Endothelial cell of umbilical vein (primary cell): ENCODE results near the gene ADGB.

ENCODE experiments used
- EZH2 ChIP-seq: IDR thresholded peaks from 2 replicates; pipeline ENCODE4 v1.6.1; 2012; ENCODE audit warnings: borderline replicate concordance, low read depth, mild to moderate bottlenecking, moderate library complexity, low read length, inconsistent platforms; ENCODE audit not compliant: severe bottlenecking
- JUN ChIP-seq: IDR thresholded peaks from 2 replicates; pipeline ENCODE4 v1.6.1; 2011; ENCODE audit warnings: borderline replicate concordance, low read depth; ENCODE audit not compliant: insufficient read length, insufficient read depth
- MYC ChIP-seq: IDR thresholded peaks from one replicate; pipeline ENCODE4 v1.6.1; 2011; ENCODE audit warnings: mild to moderate bottlenecking, low read depth, low read length
- POLR2A ChIP-seq: IDR thresholded peaks from 2 replicates; pipeline ENCODE4 v1.6.1; 2012; ENCODE audit warnings: low read depth, mild to moderate bottlenecking, control low read depth, low read length
- POLR2AphosphoS5 ChIP-seq: IDR thresholded peaks from 2 replicates; pipeline ENCODE4 v1.6.1; 2012; ENCODE audit warnings: low read depth, mild to moderate bottlenecking, control low read depth, low read length, moderate library complexity; ENCODE audit not compliant: insufficient read depth
- TF ChIP-seq, protein P1 (sequence below), 2 donors: IDR thresholded peaks; 1 replicate in 1 of 2; 2 replicates in 1 of 2; pipeline ENCODE4 v1.5.1; 2011; ENCODE audit warnings: low read length in 2 of 2, mild to moderate bottlenecking in 2 of 2, moderate library complexity in 2 of 2, control low read depth in 1 of 2, inconsistent platforms in 1 of 2, low read depth in 1 of 2; ENCODE audit not compliant: insufficient read depth in 1 of 2; ENCODE audit errors: extremely low read depth in 1 of 2

DNA sequence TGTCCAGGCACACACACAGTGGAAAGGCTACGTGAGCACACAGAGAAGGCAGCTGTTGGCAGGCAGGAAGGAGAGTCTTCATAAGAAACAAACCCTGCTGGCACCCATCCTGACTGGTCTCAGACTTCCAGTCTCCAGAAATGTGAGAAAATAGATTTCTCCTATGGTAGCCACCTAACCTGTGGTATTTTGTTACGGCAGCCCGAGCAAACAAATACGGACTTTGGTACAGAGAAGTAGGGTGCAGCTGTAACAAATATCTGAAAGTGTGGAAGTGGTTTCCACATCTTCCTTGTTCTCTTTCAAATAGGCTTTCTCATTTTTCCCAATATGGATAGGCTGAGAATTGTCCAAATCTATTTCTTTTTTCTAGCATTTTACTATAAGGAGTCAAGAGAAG lies 94.6 kb downstream of the ADGB start:
- TF ChIP-seq, protein P1, sequence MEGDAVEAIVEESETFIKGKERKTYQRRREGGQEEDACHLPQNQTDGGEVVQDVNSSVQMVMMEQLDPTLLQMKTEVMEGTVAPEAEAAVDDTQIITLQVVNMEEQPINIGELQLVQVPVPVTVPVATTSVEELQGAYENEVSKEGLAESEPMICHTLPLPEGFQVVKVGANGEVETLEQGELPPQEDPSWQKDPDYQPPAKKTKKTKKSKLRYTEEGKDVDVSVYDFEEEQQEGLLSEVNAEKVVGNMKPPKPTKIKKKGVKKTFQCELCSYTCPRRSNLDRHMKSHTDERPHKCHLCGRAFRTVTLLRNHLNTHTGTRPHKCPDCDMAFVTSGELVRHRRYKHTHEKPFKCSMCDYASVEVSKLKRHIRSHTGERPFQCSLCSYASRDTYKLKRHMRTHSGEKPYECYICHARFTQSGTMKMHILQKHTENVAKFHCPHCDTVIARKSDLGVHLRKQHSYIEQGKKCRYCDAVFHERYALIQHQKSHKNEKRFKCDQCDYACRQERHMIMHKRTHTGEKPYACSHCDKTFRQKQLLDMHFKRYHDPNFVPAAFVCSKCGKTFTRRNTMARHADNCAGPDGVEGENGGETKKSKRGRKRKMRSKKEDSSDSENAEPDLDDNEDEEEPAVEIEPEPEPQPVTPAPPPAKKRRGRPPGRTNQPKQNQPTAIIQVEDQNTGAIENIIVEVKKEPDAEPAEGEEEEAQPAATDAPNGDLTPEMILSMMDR (IDR thresholded peaks at IDR 0.05; ENCODE audit: extremely low read depth in 1 of 2, insufficient read depth in 1 of 2, low read depth in 1 of 2, low read length in 2 of 2) = no peak
- TF ChIP-seq POLR2AphosphoS5 (no peak), POLR2A (no peak), JUN (no peak), EZH2 (no peak), MYC (no peak)
